HG03135 (cell line): ENCODE data around the gene RNF213.
"Not testable (repeated sequence)": the region's sequence is repeated elsewhere in the genome, so short reads cannot be mapped to it uniquely, and the experiment has no call there.

Experiments
- ATAC-seq: cut with Tn5 transposase; IDR thresholded peaks from one replicate; pipeline ENCODE4 v1.9.1; 2021; ENCODE audit warnings: mild to moderate bottlenecking, moderate library complexity; ENCODE audit not compliant: unreplicated experiment

The RNF213 gene

DNA sequence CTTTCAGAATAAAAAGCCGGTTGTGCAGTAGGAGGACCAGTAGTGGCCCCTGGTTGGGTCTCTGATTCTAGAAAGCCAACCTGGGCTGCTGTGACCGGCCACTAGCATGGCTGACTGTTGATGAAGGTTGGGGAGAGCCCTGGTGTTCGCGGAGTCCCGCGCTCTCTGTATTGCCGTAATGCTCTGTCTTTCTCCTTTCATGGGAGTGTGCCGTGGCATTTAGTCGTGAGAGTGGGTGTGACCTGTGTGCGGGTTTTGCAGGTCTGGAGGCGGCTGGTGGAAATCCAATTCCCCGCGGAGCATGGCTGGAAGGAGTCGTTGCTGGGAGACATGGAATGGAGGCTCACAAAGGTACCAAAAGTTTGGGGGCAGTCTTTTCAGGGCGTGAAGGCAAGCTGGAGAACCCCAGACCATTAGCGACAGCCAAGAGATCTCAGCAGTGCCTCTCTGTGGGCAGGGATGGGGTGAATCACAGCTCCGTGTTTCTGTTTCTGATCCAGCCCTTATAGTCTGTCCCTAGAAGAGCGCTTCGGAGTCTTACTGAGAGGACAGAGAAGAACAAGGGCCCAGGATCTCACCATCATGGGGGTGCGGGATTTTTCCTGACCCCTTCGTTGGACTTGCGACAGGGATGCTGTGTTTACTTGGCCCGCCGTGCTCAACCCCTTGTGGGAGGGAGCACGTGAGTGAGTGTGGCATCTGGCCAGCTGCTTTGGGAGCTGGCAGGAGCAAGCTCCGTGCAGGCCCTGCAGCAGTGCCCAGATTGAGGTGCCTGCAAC, 56.5 kb downstream of the RNF213 start:
- no peak for ATAC-seq

DNA sequence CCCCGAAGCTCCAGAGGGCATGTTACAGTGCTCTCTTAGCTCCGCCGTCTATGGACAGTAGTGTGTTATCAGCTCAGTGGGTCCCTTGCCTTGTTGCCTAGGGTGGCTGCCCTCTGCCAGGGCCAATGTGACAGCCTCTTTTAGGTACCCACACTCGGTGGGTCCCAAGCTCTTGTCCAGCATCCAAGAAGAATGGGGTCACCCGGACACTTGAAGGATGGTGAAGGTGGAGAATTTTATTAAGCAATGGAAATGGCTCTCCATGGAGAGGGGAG, 57.0 kb downstream of the RNF213 start:
- no peak for ATAC-seq

- ATAC-seq, result no peak
Observed at GRCh38 chr17:80318166-80318565, 57.5 kb downstream of the RNF213 start.

DNA sequence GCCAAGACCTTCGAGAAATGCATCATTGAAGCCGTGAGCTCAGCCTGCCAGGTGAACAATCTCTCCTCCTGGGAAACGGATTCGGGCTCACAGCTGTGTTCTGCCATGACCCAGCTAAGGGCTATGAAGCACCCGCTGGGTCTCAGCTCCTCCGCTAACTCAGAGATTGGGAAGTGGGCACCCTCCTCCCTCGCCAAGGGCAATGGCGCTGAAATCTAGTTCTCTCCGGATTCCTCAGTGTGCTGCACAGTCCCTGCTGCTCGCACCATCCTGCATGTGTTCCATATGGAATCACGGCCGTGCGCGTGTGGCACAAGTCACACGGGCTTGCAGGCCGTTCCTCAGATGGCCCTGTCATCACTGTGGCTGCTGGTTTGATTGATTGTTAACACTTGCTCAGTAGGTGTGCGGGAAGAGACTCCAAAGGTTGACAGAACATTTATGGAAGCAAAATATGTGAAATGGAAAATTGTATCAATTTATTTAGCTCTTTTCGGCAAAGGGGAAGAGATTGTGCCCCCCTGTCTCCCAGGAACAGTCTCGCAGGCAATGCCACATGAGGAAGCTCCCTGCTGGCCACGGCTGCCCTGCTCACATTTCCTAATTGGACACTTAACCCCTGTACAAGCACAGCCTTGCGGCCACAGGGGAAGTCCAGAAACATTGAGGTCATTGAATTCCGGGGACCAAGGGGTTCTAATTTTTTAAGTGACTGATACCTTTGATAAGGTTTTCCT, 58.8 kb downstream of the RNF213 start:
- ATAC-seq, result no peak

DNA sequence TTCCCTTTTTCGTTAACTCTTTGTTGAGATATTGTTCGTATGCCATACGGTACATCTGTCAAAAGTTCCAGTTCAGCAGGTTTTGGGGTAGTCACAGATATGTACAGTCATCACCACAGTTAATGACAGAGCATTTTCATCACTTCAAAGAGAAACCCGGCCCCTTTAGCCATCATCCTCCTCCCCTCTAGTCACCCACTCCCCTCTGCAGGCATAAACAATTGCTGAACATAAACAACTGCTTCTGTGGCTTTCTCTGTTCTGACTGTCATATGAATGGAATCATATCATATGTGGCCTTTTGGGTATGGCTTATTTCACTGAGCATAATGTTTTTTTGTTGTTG, 59.3 kb downstream of the RNF213 start:
- no peak for ATAC-seq

DNA sequence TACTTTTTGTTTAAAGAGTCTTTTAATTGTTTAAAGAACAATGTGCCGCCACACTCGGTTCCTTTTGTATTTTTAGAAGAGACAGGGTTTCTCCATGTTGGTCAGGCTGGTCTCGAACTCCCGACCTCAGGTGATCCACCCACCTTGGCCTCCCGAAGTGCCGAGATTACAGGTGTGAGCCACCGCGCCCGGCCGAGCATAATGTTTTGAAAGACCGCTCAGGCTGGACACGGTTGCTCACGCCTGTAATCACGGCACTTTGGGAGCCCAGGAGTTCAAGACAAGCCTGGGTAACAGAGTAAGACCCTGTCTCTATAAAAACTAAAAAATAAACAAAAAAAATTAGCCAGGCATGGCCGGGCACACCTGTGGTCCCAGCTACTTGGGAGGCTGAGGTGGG, 59.8 kb downstream of the RNF213 start:
- ATAC-seq, result no peak

DNA sequence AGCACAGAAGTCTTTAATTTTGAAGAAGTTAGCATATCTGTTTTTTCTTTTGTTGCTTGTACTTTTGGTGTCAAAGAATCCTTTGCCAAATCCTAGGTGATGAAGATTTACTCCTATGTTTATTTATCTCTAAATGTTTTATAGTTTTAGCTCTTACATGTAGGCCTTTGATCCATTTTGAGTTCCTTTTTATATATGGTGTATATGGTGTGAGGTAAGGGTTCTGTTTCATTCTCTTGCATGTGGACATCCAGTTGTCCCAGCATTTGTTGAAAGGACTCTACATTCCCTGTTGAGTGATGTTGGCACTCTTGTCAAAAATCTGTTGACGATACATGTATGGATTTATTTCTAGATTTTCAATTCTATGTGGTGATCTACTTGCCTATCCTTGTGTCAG, 62.2 kb downstream of the RNF213 start:
- no peak for ATAC-seq

DNA sequence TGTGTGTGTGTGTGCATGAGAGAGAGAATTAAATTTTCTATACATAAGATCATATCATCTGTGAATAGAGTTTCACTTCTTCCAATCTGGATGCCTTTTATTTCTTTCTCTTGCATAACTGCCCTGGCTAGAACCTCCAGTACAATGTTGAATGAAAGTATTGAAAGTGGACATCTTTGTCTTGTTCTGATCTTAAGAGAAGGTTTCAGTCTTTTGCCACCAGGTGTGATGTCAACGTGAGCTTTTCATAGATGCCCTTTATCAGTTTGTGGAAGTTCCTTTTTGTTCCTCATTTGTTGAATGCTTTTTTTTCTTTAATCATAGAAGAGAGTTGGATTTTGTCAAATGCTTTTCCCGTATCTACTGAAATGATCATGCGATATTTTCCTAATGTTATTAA, 63.3 kb downstream of the RNF213 start:
- ATAC-seq, result no peak

GRCh38 chr17:80327518-80327917, 66.9 kb downstream of the RNF213 start:
- no peak for ATAC-seq

DNA sequence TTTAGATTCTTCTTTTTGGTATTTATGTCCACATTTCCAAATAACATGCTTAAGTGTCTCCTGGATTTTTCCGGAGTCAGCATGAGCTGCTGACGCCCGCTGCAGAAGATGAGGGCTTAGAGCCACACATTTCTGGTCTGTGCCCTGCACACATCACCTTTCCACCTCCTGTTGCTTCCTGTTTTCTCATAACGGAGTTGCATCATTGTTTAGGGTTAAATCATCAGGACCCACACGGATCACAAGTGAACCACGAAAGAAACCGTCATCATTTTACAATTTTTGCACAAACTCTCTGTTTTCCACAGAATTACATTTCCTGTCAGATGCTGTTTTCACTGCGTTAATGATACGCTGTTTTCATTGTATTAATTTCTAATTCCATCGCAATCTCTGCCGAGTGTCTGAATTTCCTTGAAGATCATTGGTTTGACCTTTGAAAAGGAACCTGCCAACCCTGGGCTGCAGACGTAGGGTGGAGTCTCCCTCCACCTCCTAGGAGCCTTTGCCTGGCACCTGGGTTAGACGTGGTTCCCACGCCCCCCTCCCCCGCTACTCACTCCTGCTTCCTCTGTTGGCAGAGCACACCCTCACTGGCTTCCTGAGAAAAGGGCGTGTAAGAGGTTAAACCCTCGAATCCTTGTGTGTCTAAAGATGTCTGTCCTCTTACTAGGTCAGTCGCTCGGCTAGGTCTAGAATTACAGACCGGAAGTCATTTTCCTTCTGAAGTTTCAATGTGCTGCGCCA, 68.2 kb downstream of the RNF213 start:
- ATAC-seq, result no peak

DNA sequence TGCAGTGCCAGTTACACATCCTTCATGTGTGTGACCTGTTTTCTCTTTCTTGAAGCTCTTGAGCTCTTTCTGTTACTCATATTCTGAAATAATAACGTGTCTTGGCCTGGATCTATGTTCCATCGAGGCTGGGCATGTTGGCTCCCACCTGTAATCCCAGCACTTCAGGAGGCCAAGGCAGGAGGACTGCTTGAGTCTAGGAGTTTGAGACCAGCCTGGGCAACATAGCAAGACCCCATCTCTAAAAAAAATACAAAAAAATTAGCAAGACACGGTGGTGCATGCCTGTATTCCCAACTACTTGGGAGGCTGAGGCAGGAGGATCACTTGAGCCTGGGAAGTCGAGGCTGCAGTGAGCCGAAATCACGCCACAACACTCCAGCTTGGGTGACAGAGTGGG, 68.8 kb downstream of the RNF213 start:
- not testable (repeated sequence) for ATAC-seq

DNA sequence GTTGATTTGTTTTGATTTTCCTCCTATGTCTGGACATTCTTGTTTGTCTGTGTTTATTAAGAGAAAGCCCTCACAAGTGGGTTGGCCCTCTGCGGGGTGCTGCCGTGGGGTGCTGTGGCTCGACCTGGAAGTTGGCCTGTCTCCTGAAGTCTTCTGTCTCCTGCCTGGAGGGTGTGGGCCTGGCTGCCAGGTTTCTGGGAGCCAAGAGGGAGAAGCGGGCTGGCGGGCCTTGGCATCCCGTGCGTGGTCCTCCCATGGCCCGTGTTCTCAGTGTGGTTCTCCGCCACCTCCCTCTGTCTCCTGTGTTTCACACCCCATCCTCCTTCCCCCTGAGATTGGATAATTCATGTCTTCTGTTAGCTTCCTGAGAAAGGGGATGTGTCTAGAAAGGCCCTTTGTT, 69.6 kb downstream of the RNF213 start:
- ATAC-seq, result no peak

GRCh38 chr17:80330938-80331337, 70.3 kb downstream of the RNF213 start:
- not testable (repeated sequence) for ATAC-seq

DNA sequence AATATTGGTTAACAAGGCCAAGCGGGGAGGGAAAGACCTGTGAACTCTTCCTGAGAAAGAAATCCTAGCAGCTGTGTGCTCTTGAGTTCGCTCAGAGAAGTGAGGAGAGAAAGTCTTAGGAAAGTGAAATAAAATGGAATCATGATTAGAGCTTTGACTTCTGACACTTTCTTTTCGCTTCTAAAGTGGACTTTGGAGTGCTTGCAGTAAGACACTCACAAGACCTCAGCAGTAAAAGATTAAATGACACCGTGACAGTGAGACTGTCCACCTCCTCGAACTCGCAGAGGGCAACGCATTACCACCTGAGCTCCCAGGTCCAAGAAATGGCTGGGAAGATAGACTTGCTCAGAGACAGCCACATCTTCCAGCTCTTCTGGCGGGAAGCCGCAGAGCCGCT, 71.2 kb downstream of the RNF213 start:
- ATAC-seq, result no peak

DNA sequence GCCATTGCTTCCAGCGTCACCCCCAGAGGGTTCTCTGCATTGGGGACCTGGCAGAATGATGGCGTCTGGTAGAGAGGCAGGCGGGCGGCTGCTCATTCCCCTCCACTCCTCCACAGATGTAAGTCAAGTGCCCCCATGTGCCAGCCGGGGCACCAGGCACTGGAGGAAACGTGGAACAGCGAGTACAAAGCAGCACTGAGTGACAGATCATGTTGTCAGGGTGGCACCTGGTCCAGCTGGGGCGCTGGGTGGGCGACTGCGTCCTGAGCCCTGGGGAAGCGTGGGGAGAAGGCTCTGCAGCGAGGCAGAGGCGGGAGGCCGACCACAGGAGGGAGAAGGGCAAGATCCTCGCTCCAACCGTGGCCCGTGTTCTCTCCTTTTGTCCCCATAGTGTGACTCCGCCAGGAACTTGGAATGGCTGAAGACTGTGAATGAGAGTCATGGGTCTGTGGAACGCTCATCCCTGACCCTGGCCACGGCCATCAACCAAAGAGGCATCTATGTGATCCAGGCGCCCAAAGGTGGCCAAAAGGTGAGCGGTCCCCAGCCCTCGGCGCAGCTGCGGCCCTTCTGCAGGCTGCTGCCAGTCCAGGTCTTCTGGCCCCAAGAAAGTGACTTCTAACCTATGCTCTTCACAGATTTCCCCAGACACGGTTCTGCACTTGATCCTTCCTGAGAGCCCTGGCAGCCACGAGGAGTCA, 76.7 kb downstream of the RNF213 start:
- no peak for ATAC-seq

- ATAC-seq, result no peak
Observed at GRCh38 chr17:80339118-80339517, 78.5 kb downstream of the RNF213 start.

- no peak for ATAC-seq
Observed at GRCh38 chr17:80339731-80340456, 79.2 kb downstream of the RNF213 start.

GRCh38 chr17:80345321-80345720, 84.7 kb downstream of the RNF213 start:
- no peak for ATAC-seq

GRCh38 chr17:80345841-80346497, 85.3 kb downstream of the RNF213 start:
- ATAC-seq, result no peak
